DOHH2 (cell line): ENCODE data around the gene SLC50A1.

ENCODE experiments used
- CTCF ChIP-seq: fragments of 200-600 bp; sonication (generic); IDR thresholded peaks from one replicate; pipeline ENCODE4 v1.5.1; 2014; ENCODE audit warnings: antibody characterized with exemption, mild to moderate bottlenecking, low read depth, low read length; ENCODE audit not compliant: poor library complexity, severe bottlenecking
- EZH2phosphoT487 ChIP-seq: fragments of 200-600 bp; sonication (generic); IDR thresholded peaks from 2 replicates; pipeline ENCODE4 v1.6.1; 2017; ENCODE audit warnings: borderline replicate concordance, mild to moderate bottlenecking, antibody characterized with exemption, low read length, moderate library complexity, mixed read lengths

DNA sequence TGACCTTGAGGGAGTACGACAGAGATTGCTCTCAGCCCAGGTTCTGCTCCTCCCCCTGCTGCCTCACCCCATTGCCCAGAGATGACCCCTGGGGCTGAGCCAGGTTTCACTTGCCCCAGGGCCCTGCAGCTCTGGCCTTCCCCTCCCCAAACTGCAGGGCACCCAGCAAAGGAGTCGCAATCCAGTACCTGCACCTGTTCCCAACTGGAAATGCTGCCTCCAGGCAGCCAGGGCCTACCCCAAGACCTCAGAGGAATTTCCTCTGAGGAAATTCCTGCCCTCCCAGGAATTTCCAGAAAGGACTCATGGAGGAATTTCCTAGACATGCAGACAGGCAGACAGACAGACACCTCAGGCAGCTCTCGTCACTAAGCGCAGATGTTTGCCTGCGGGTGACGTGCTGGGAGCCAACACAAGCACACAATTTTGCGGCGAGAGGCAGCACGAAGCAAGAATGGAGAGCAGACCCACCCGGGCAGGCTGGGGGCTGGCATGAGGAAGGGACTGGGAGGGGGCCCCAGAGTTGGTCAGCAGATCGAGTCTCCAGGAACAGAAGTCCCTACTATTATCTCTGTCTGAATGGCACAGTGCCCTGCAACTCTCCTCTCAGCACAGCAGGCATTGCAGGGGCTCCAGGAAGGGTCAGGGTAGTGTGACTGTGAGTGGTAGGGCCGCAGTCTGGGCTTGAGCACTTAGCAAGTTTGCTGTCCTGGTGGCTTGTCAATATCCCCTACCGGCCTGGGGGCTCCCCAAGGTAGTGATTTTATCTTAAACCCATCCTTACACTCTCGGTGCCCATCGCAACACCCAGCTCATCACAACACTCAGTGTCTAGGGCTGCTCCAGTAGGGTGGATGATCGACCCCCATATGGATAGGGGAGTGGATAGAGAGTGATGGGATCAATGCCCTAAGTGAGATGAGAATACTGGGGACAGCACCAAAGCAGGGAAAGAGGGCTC is 10.9 kb upstream of the SLC50A1 start:
- TF ChIP-seq CTCF (no peak), EZH2phosphoT487 (no peak)
